ENCODE data around the gene ZMIZ1. TPM values are rescaled to one million over a fixed set of nuclear protein-coding genes. Genes with fewer than 3 reads are reported as not detected.

The ZMIZ1 gene
- total RNA-seq, 4 donors from 2014 or later, result 65.5 to 88.2 (median 69.3) TPM

GRCh38 chr10:79082631-79083596 lies 14.1 kb downstream of the ZMIZ1 start:
- Histone ChIP-seq H3K4me3 (no peak overlapping the region), H3K36me3 (no peaks in the 10 kb centered on the region), H3K4me1 (peaks cover 11 to 100% (median 86%) of the 10 kb centered on the region in 4 donors), H3K27me3 (no peaks in the 10 kb centered on the region), H3K27ac (peak overlapping the region; percentile 33 to 96 (median 84)), H3K9me3 (no peaks in the 10 kb centered on the region)
- DNase-seq (ENCODE audit: low spot score in 2 of 2), result no peak
- no peak for TF ChIP-seq POLR2A (IDR thresholded peaks at IDR 0.05)
- TF ChIP-seq CTCF (IDR thresholded peaks at IDR 0.05), result no peak
- TF ChIP-seq EP300 (IDR thresholded peaks at IDR 0.05), result no peak
- 71 to 90% methylated on average over 8 of the region's 8 CpGs for WGBS, 2 donors

DNA sequence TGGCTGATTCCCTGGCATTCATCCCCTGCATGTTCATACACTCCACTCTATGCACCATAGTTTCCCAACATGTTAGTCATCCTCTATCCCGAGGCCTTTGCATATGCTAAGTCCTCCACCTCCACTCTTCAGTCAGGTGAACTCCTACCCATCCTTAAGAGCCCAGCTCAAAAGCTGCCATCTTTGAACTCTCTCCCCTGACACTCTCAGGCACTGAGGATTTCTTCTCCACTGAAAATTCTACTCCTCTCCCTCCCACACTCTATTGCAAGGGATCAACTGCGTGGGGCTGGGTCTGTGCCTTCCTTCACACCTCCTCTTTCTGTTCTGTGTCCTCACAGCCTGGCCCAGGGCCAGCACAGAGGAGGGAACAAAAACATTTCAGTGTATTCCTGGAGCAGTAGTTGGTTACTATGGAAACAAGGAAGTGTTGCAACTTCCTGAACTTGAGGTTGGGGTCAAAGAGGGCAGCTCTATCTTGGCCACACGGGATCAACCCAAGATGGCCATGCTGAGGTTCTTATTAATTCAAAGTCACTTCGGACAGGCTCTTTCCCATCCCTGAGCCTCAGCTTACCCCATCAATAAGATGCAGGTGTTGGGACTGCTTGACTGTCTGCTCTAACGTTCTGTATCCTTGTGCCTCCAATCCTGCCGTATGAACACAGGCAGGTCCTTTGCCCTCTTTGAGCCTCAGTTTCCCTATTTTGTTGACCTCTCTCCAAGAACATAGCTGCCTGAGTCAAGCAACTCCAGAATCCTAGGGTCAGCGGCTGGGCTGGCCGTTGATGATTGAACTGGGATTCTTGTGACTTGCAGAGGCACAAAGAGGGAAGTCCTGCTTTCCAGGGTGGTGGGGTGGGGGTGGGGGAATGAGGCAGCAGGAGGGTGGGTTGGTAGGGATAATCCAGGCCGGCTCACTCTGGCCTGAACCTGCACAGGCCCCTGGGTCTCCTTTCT lies 15.5 kb downstream of the ZMIZ1 start:
- Histone ChIP-seq H3K36me3 (no peaks in the 10 kb centered on the region), H3K9me3 (no peaks in the 10 kb centered on the region), H3K4me1 (peaks cover 11 to 100% (median 84%) of the 10 kb centered on the region in 4 donors), H3K27ac (peak overlapping the region; percentile 59 to 96 (median 84)), H3K27me3 (no peaks in the 10 kb centered on the region), H3K4me3 (no peak overlapping the region)
- WGBS, 2 donors, result 16 to 25% methylated on average over 9 of the region's 9 CpGs
- TF ChIP-seq POLR2A (IDR thresholded peaks at IDR 0.05) (no peak), EP300 (IDR thresholded peaks at IDR 0.05) (peak; percentile 66 to 94), CTCF (IDR thresholded peaks at IDR 0.05) (no peak)
- peak; percentile 97 to 98 for DNase-seq (ENCODE audit: low spot score in 2 of 2)

DNA sequence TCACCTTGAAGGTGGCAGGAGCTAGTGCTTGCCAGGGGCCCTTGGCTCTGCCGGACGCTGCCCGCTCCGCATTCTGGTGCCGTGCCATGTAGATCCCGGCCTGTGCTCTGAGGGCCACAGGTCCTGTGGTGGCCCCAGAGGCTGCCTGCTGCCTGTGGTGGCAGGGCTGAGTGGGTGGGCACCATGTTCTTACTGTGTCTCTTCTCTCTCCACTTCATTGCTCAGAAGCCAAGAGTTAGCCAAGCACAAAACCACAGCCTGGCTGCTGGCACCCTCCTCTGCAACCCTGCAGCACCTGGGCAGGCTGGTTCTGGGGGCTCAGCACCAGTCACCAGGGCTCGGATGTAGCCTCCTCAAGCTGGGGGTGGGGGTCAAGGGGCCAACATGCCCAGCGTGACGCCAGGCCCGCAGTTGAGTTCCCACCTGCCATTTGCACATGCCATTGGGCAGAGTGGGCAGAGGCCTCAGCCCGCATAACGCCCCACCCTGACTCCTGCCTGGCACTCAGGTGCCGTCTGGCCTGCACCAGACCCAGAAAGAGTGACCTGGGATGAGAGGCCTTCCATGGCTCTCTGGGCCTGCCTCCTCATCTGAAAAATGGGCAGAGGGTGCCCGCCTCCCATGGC lies 16.3 kb downstream of the ZMIZ1 start:
- TF ChIP-seq CTCF (IDR thresholded peaks at IDR 0.05) (no peak), EP300 (IDR thresholded peaks at IDR 0.05) (no peak), POLR2A (IDR thresholded peaks at IDR 0.05) (no peak)
- Histone ChIP-seq H3K36me3 (no peaks in the 10 kb centered on the region), H3K9me3 (no peaks in the 10 kb centered on the region), H3K27me3 (no peaks in the 10 kb centered on the region), H3K4me3 (no peak overlapping the region), H3K4me1 (peaks cover 11 to 100% (median 79%) of the 10 kb centered on the region in 4 donors), H3K27ac (peak overlapping the region; percentile 59 to 96 (median 79))
- 82 to 83% methylated on average over 7 to 11 of the region's 14 CpGs for WGBS, 2 donors
- DNase-seq (ENCODE audit: low spot score in 2 of 2), result no peak

DNA sequence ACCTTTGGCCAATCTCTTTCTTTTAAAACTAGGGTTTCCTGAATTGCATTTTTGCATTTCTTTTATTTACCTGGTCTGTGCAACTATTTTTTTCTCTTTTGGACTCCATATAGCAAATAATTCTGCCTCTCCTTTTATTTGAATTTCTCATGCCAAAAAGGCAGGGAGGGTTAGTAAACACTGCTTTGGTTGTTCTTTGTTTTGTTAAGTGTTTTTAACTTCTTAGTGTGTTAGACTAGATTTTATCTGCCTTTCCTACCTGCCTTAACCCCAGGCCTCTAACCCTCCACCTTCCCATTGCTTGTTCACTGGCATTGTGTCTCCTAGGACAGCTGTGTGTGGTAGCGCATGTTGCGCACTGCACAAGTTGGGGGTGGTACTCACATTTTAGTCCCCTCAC lies 18.1 kb downstream of the ZMIZ1 start:
- H3K4me3 ChIP-seq, result no peak overlapping the region
- no peak for TF ChIP-seq POLR2A (IDR thresholded peaks at IDR 0.05)
- TF ChIP-seq CTCF (IDR thresholded peaks at IDR 0.05), result no peak
- no peak for TF ChIP-seq EP300 (IDR thresholded peaks at IDR 0.05)
- H3K27me3 ChIP-seq, result no peaks in the 10 kb centered on the region
- DNase-seq (ENCODE audit: low spot score in 2 of 2), result no peak
- H3K4me1 ChIP-seq, result peaks cover 11 to 99% (median 72%) of the 10 kb centered on the region in 4 donors
- H3K27ac ChIP-seq, result peak overlapping the region in 2 of 4 donors; percentile 15 to 89
- H3K9me3 ChIP-seq, result no peaks in the 10 kb centered on the region
- WGBS, 2 donors, result 95 to 97% methylated on average over 2 of the region's 2 CpGs
- H3K36me3 ChIP-seq, result no peaks in the 10 kb centered on the region
